OCI-LY3 (cell line): ENCODE data around the gene AIG1.

Experiments
- CTCF ChIP-seq: fragments of 200-600, 300-600 bp; sonication (generic); IDR thresholded peaks from 2 replicates; pipeline ENCODE4 v1.5.1; 2014; ENCODE audit warnings: antibody characterized with exemption, low read length, low read depth
- EZH2phosphoT487 ChIP-seq: fragments of 200-600 bp; shearing (Covaris generic); IDR thresholded peaks from 2 replicates; pipeline ENCODE4 v1.6.1; 2018; ENCODE audit warnings: antibody characterized with exemption, mixed run types, low read depth

GRCh38 chr6:143335865-143336264 lies 275.2 kb downstream of the AIG1 start:
- TF ChIP-seq CTCF (no peak), EZH2phosphoT487 (no peak)
